A549 (cell line): ENCODE results near the gene RGPD8. TPM values are rescaled to one million over a fixed set of nuclear protein-coding genes. Genes with fewer than 3 reads are reported as not detected.
"Not testable (repeated sequence)": the region's sequence is repeated elsewhere in the genome, so short reads cannot be mapped to it uniquely, and the experiment has no call there.

Experiments used
- ATAC-seq, 2 experiments: fragments of 200-7000 bp in 1 of 2; fragments of >200 bp in 1 of 2; cut with Nextera tagmentation in 1 of 2; cut with Tn5 transposase in 1 of 2; 3 replicates each; pipeline versions ENCODE4 v1.8.0 to v1.9.1; 2018 to 2020; ENCODE audit warnings: mild to moderate bottlenecking in 1 of 2, moderate library complexity in 1 of 2
- CTCF ChIA-PET: fragments of 300-600 bp; sonication (Branson Sonifier 250); formaldehyde crosslinking; extraction: SDS; loops from one replicate; lab custom pipeline; 2021; ENCODE audit warnings: antibody characterized with exemption, inconsistent platforms; lab: Yijun Ruan, JAX
- POLR2A ChIA-PET: fragments of 350-600 bp; formaldehyde crosslinking; extraction: SDS; loops from one replicate; lab custom pipeline; 2021; ENCODE audit warnings: antibody characterized with exemption, inconsistent platforms; lab: Yijun Ruan, JAX
- DNase-seq, 2 experiments: peaks; one replicate each; pipeline versions ENCODE4 v3.0.0 to v3.0.0-alpha.2; 2011 to 2016; ENCODE audit warnings: low read depth in 1 of 2, low spot score in 1 of 2
- FAIRE-seq: peaks from 2 replicates; lab custom pipeline; 2011; peaks lifted over from hg19 to GRCh38; lab: Jason Lieb, UNC
- H3K27ac ChIP-seq, 2 experiments: fragments of >200 bp; sonication (Bioruptor Twin); formaldehyde crosslinking; 3 replicates each; pipeline ENCODE4 v1.5.1; 2016 to 2017
- H3K4me1 ChIP-seq: fragments of >200 bp; sonication (Bioruptor Twin); formaldehyde crosslinking; 3 replicates; pipeline ENCODE4 v1.6.1; 2016
- H3K4me2 ChIP-seq: fragments of >200 bp; sonication (Bioruptor Twin); formaldehyde crosslinking; 3 replicates; pipeline ENCODE4 v1.6.1; 2016
- H3K4me3 ChIP-seq: fragments of >200 bp; sonication (Bioruptor Twin); formaldehyde crosslinking; 3 replicates; pipeline ENCODE4 v1.5.1; 2016
- H3K9me3 ChIP-seq: fragments of >200 bp; sonication (Bioruptor Twin); formaldehyde crosslinking; 3 replicates; pipeline ENCODE4 v1.6.1; 2016
- CHD2 ChIP-seq: fragments of 150-350 bp; IDR thresholded peaks from 2 replicates; pipeline ENCODE4 v1.6.1; 2014; ENCODE audit warnings: low read length; ENCODE audit not compliant: partially characterized antibody
- POLR2A ChIP-seq: IDR thresholded peaks from 2 replicates; pipeline ENCODE4 v1.6.1; 2012; ENCODE audit warnings: mild to moderate bottlenecking, low read length
- RNF2 ChIP-seq: fragments of 200-600 bp; sonication (generic); IDR thresholded peaks from 2 replicates; pipeline ENCODE4 v1.6.1; 2016; ENCODE audit warnings: low read depth, mild to moderate bottlenecking, antibody characterized with exemption, moderate library complexity, borderline replicate concordance
- WGBS: methylation state at CpG from one replicate; pipeline ENCODE4 v1.1.6; 2017; ENCODE audit errors: missing lambda C conversion rate; 5-methylcytosine and 5-hydroxymethylcytosine counted together
- polyA plus RNA-seq, 4 experiments: library from polyadenylated mRNA; depleted of rRNA in 3 of 4; stranded (reverse); fragments of >200 nt; fragmentation: RNase III in 1 of 4; extraction: RNeasy Plus Mini Kit Qiagen cat#74134 plus additional on column Dnase treatment in 1 of 4; gene quantifications; 2 replicates in 3 of 4; 3 replicates in 1 of 4; pipeline ENCODE4 v1.2.3, GENCODE V29; 2011 to 2017

RGPD8 gene
- polyA plus RNA-seq, 2 of the 4 experiments (the other 2 are of a cell fraction) = 2.7 to 7.6 TPM

- WGBS = 48% methylated on average over 4 of the region's 4 CpGs
- no peak overlapping the region for H3K27ac ChIP-seq
- no peak for DNase-seq
Measured at GRCh38 chr2:112449854-112450253, 16.4 kb upstream of the RGPD8 start.

GRCh38 chr2:112444256-112444655, 10.8 kb upstream of the RGPD8 start:
- H3K9me3 ChIP-seq, FAIRE-seq, CTCF ChIA-PET, ATAC-seq, H3K27ac ChIP-seq, DNase-seq, H3K4me3 ChIP-seq, H3K4me1 ChIP-seq, H3K4me2 ChIP-seq, POLR2A ChIA-PET: not testable (repeated sequence)
- 63% methylated on average over 1 of the region's 1 CpG for WGBS

More at GRCh38 chr2:112449854-112450253, 16.4 kb upstream of the RGPD8 start:
- FAIRE-seq (no peak), ATAC-seq (no peak)
- POLR2A ChIA-PET = no interaction called here
- H3K4me2 ChIP-seq = no peak overlapping the region
- H3K9me3 ChIP-seq = peaks cover 13% of the 10 kb centered on the region; the same call in 2 of the 3 replicates
- H3K4me1 ChIP-seq = no peaks in the 10 kb centered on the region
- H3K4me3 ChIP-seq = no peak overlapping the region
- TF ChIP-seq CHD2 (no peak), POLR2A (no peak), RNF2 (no peak)
- CTCF ChIA-PET = interaction anchor here (0.6 to 2.2 kb wide), 2 partner anchors 31 to 149 kb away, joined by 3 to 5 read pairs; no protein-coding TSS in a partner anchor

- FAIRE-seq, H3K9me3 ChIP-seq, H3K4me3 ChIP-seq, POLR2A ChIA-PET, H3K4me1 ChIP-seq, ATAC-seq, H3K4me2 ChIP-seq, H3K27ac ChIP-seq, DNase-seq: not testable (repeated sequence)
- 64% methylated on average over 6 of the region's 6 CpGs for WGBS
- CTCF ChIA-PET = interaction anchor here (1.2 kb wide), 1 partner anchor 9 kb away, joined by 3 read pairs; no protein-coding TSS in a partner anchor
Measured at GRCh38 chr2:112438603-112439261, 5.3 kb upstream of the RGPD8 start.

GRCh38 chr2:112437405-112437831, 4.0 kb upstream of the RGPD8 start:
- DNase-seq, H3K9me3 ChIP-seq, H3K4me1 ChIP-seq, H3K27ac ChIP-seq, H3K4me2 ChIP-seq, POLR2A ChIA-PET, H3K4me3 ChIP-seq, ATAC-seq, FAIRE-seq: not testable (repeated sequence)
- CTCF ChIA-PET = interaction anchor here (1.4 kb wide), 1 partner anchor 316 kb away, joined by 5 read pairs; no protein-coding TSS in a partner anchor
- WGBS = 40% methylated on average over 11 of the region's 16 CpGs

GRCh38 chr2:112436993-112437392, 3.5 kb upstream of the RGPD8 start:
- CTCF ChIA-PET = interaction anchor here (1.4 kb wide), 1 partner anchor 315 kb away, joined by 5 read pairs; no protein-coding TSS in a partner anchor
- 56% methylated on average over 6 of the region's 10 CpGs for WGBS
- H3K27ac ChIP-seq, H3K4me3 ChIP-seq, DNase-seq, H3K9me3 ChIP-seq, H3K4me1 ChIP-seq, H3K4me2 ChIP-seq, ATAC-seq, POLR2A ChIA-PET, FAIRE-seq: not testable (repeated sequence)

GRCh38 chr2:112435716-112436431, 2.4 kb upstream of the RGPD8 start:
- CTCF ChIA-PET = interaction anchor here (1.8 kb wide), 1 partner anchor 176 kb away, joined by 10 read pairs; no protein-coding TSS in a partner anchor
- WGBS = 85% methylated on average over 12 of the region's 18 CpGs
- FAIRE-seq = not testable (repeated sequence)

GRCh38 chr2:112434890-112435715, 1.7 kb upstream of the RGPD8 start:
- POLR2A ChIA-PET, FAIRE-seq: not testable (repeated sequence)

More at GRCh38 chr2:112435716-112436431, 2.4 kb upstream of the RGPD8 start:
- H3K9me3 ChIP-seq, DNase-seq, POLR2A ChIA-PET, H3K27ac ChIP-seq, H3K4me1 ChIP-seq, ATAC-seq, H3K4me3 ChIP-seq, H3K4me2 ChIP-seq: not testable (repeated sequence)

More at GRCh38 chr2:112434890-112435715, 1.7 kb upstream of the RGPD8 start:
- not testable (repeated sequence) for H3K4me1 ChIP-seq, H3K4me3 ChIP-seq, H3K4me2 ChIP-seq, DNase-seq, H3K9me3 ChIP-seq, ATAC-seq, H3K27ac ChIP-seq
- CTCF ChIA-PET = interaction anchor here (0.6 to 1.8 kb wide), 3 partner anchors 25 to 175 kb away, joined by 3 to 10 read pairs (median 3); no protein-coding TSS in a partner anchor
- WGBS = 72% methylated on average over 18 of the region's 33 CpGs
